SU-DHL-6 (cell line): ENCODE measurements around the gene C1orf35.

Experiments used
- CTCF ChIP-seq: fragments of 200-600 bp; sonication (generic); IDR thresholded peaks from one replicate; pipeline ENCODE4 v1.5.1; 2017; ENCODE audit warnings: antibody characterized with exemption, mild to moderate bottlenecking, low read length, moderate library complexity; ENCODE audit not compliant: insufficient read depth, poor library complexity, severe bottlenecking
- EZH2phosphoT487 ChIP-seq: fragments of 200-600 bp; sonication (generic), shearing (Covaris generic); conservative IDR thresholded peaks from 2 replicates; pipeline ENCODE4 v1.6.1; 2018; ENCODE audit warnings: mild to moderate bottlenecking, antibody characterized with exemption, low read length, moderate library complexity, mixed read lengths

- TF ChIP-seq CTCF (no peak), EZH2phosphoT487 (no peak)
Measured at GRCh38 chr1:228096416-228097332, 6.5 kb downstream of the C1orf35 start.
